IPS-18c (cell line): ENCODE measurements around the gene NEU4.
"Not testable (repeated sequence)": the region's sequence is repeated elsewhere in the genome, so short reads cannot be mapped to it uniquely, and the experiment has no call there.

ENCODE experiments used
- H3K4me3 ChIP-seq: 2 replicates; pipeline ENCODE4 v1.7.0; 2013; ENCODE audit warnings: low read depth, mild to moderate bottlenecking, low read length, moderate library complexity; ENCODE audit not compliant: insufficient read depth
- H3K9me3 ChIP-seq: one replicate; pipeline ENCODE4 v1.6.1; 2013; ENCODE audit warnings: mild to moderate bottlenecking, low read length, moderate library complexity; ENCODE audit not compliant: control insufficient read depth, insufficient read depth

The NEU4 gene, protein sequence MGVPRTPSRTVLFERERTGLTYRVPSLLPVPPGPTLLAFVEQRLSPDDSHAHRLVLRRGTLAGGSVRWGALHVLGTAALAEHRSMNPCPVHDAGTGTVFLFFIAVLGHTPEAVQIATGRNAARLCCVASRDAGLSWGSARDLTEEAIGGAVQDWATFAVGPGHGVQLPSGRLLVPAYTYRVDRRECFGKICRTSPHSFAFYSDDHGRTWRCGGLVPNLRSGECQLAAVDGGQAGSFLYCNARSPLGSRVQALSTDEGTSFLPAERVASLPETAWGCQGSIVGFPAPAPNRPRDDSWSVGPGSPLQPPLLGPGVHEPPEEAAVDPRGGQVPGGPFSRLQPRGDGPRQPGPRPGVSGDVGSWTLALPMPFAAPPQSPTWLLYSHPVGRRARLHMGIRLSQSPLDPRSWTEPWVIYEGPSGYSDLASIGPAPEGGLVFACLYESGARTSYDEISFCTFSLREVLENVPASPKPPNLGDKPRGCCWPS

DNA sequence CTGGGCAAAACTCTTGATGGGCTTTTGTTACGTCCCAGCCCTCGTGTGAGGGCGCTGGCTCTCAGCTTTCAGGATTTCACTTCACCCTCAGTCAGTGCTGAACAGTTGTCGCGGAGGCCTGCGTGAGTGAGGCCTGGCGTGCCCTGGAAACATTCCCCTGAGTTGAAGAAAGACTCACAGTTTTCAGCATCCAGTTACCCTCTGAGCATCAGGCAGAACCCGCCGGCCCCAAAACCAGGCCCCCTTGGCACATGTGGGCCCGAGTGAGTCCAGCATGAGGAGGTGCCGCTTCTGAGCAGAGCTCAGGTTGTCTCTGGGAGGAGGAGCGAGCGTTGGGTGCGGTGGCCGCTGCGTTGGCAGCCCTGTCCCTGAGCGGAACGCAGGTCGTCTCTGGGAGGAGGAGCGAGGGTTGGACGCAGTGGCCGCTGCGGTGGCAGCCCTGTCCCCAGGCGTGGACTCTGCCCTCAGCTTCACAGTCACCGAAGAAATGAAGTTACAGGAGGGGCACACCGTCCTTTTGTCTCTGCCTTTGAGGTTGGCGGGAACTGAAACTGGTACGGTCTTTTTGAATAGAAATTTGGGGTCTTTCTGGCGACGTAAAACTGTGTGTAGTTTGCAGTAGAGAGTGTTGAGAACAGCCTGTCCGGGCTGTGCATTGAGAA is at the start of gene NEU4:
Gene NEU4, plus strand, starts transcription at position 473 of the 662 bp plus-strand sequence. CDS start 5,292 bp downstream, outside the sequence.
- Histone ChIP-seq H3K4me3 (no peak within 1 kb of the TSS), H3K9me3 (no peaks in the 10 kb centered on the region)

DNA sequence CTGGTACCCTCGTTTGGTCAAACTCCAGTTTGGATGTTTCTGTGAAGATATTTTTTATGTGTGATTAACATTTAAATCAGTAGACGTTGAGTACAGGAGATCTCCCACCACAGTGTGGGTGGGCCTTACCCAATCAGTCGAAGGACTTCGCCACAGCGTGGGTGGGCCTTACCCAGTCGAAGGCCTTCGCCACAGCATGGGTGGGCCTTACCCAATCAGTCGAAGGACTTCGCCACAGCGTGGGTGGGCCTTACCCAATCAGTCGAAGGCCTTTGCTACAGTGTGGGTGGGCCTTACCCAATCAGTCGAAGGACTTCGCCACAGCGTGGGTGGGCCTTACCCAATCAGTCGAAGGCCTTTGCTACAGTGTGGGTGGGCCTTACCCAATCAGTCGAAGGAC is 49.1 kb upstream of the NEU4 start:
- not testable (repeated sequence) for H3K9me3 ChIP-seq, H3K4me3 ChIP-seq

DNA sequence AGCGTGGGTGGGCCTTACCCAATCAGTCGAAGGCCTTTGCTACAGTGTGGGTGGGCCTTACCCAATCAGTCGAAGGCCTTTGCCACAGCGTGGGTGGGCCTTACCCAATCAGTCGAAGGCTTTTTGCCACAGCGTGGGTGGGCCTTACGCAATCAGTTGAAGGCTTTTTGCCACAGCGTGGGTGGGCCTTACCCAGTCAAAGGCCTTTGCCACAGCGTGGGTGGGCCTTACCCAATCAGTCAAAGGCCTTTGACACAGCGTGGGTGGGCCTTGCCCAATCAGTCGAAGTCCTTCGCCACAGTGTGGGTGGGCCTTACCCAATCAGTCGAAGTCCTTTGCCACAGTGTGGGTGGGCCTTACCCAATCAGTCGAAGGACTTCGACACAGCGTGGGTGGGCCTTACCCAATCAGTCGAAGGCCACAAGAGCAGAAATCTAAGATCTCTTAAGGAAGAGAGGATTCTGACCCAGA is 48.7 kb upstream of the NEU4 start:
- H3K9me3 ChIP-seq, result peaks cover 2% of the 10 kb centered on the region
- H3K4me3 ChIP-seq, result no peak overlapping the region

DNA sequence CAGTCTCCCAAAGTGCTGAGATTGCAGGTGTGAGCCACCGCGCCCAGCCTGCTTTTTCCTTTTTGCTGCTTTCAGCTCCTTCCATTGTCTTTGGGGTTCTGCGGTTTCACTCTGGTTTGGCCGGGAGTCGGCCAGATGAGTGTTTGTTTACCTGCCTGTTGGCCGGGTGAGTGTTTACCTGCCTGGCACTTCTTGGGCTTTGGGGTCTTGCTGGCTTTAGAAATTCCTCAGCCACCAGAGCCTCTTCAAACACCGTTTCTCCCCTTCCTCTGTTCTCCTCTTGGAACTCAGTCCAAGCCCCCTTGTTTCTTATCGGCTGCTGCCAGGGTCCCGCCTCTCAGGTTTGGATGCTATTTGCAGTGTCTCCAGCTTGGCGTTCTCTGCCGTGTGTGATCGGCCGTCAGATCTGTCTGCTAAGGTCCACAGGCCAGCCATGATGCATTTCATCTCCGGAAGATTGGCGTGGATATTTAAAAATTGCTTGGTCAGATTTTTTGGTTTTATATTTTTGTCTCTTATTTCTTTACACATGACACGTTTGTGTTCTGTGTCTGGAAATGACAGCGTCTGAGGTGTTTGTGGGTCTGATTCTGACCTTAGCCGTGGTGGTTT is 46.6 kb upstream of the NEU4 start:
- H3K4me3 ChIP-seq, result no peak overlapping the region

GRCh38 chr2:241762933-241763369 is 46.0 kb upstream of the NEU4 start:
- Histone ChIP-seq H3K4me3 (no peak overlapping the region), H3K9me3 (peaks cover 2% of the 10 kb centered on the region)

More for the DNA sequence above, 46.6 kb upstream of the NEU4 start:
- H3K9me3 ChIP-seq, result peaks cover 2% of the 10 kb centered on the region

- peaks cover 2% of the 10 kb centered on the region for H3K9me3 ChIP-seq
These were observed 45.3 kb upstream of the NEU4 start for GRCh38 chr2:241763551-241764274.

DNA sequence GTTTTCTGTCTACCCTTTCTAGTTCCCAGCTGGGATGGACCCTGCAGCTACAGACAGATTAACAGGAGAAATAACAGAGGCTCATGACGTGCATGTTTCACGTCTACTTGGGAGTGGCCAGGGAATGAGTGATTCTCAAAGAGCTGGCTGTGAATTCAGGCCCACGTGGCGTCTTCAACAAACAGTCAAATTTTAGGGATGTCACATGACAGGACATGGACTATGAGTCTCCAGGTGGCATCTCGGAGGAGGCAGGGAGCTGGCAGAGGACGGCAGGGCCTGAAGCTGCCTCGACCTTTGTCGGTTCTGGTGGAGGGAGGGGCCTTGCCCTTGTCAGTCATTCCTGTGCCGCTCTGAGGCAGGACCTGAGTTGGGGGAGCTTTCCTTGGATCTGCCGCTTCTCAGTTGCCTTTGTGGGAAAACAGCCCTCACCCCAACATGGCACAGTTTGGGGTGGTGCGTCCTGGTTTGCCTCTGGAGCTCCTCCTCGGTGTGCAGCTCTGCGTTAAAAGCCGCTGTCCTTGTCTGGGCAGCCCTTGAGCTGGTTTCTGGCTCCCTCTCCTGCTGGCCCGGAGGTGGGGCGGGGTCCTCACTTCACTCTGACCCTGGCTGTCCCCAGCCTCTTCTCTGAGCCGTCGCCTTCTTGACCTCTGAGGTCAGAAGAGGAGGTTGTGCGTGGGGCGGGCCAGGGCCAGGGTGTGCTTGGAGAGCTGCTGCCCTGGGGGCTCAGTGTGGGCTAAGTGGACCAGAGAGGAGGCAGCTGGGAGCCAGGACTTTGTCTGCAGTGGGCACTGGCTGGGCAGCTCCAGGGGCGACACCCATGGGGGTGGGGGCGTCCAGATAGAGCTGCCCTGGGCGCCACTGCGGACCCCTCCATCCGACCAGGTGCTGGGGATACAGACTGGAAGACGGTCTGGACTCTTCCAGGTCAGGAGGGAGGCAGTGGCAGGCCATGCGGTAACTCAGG is 44.4 kb upstream of the NEU4 start:
- peaks cover 2% of the 10 kb centered on the region for H3K9me3 ChIP-seq
- no peak overlapping the region for H3K4me3 ChIP-seq

More at GRCh38 chr2:241763551-241764274, 45.3 kb upstream of the NEU4 start:
- H3K4me3 ChIP-seq, result no peak overlapping the region

DNA sequence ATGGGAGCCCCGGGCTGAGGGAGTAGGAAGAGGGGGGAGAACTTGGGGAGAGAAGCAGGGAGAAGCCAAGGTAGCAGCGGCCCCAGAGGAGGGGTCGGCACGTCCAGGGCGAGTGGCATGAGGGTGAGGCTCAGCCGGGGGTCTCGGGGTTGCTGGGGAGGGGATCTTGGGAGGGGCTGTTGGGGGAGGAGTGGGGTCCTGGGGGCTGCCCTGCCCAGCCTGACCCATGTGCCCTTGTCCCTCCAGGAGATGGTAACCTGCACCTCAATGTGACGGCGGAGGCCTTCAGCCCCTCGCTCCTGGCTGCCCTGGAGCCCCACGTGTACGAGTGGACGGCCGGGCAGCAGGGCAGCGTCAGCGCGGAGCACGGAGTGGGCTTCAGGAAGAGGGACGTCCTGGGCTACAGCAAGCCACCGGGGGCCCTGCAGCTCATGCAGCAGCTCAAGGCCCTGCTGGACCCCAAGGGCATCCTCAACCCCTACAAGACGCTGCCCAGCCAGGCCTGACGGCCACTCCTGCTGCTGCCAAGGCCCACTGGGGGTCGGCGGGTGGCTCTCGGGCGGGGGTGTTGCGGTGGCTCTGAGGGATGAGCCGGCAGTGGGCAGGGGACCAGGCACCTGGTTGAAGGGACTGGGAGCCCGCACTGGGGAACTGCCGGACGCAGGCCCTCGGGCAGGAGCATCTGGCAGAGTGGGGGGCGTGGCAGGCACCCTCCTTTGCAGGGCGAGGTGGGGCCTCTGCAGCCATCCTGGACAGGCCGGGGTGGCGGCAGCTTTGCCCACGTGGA is 41.3 kb upstream of the NEU4 start:
- H3K9me3 ChIP-seq, result peaks cover 2% of the 10 kb centered on the region
- H3K4me3 ChIP-seq, result no peak overlapping the region

DNA sequence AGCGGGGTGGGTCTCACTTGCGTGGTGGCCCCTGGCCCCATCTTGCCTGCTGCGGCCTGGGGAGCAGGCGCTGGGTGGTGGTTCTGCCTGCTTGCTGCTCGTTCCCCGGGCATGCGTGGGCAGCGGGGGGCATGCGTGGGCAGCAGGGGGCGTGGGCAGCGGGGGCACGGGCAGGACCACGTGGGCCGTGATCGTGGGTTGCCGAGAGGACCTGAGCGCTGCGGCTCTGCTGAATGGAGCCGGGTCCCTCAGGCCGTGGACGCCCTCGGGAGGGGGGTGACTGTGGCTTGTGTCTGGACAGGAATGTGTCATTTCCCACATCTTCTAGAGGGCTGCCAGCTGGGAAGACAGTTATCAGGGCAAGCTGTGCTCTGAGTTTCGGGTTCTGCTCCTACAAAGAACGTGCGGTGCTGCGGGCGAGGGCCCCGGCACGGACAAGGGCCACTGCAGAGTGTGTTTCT is 40.7 kb upstream of the NEU4 start:
- peaks cover 2% of the 10 kb centered on the region for H3K9me3 ChIP-seq
- H3K4me3 ChIP-seq, result no peak overlapping the region

DNA sequence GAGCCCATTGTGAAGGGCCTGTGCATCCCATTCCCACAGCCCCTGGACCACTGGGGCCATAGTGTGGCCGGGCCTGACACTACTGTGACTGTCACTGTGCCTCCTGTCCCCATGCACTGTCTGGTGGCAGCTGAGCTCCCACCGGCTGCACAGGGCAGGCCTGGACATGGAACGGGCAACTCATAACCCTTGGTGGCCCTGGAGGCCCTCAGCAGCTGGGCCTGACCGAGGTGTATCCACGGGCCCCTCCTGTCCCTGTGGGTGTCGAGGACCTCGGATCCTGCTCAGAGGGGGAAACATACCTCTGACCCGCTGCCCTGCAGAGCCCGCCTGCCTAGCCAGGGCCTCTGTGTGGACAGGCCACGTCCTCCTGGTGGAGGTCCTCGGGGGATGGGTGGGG is 40.1 kb upstream of the NEU4 start:
- H3K4me3 ChIP-seq, result no peak overlapping the region
- peaks cover 2% of the 10 kb centered on the region for H3K9me3 ChIP-seq

- Histone ChIP-seq H3K4me3 (no peak overlapping the region), H3K9me3 (peaks cover 2% of the 10 kb centered on the region)
These were observed 39.2 kb upstream of the NEU4 start for GRCh38 chr2:241769819-241770184.

GRCh38 chr2:241770185-241770935 is 38.6 kb upstream of the NEU4 start:
- H3K4me3 ChIP-seq, result no peak overlapping the region
- H3K9me3 ChIP-seq, result no peaks in the 10 kb centered on the region

- Histone ChIP-seq H3K4me3 (no peak overlapping the region), H3K9me3 (no peaks in the 10 kb centered on the region)
These were observed 38.1 kb upstream of the NEU4 start for GRCh38 chr2:241770936-241771285.

DNA sequence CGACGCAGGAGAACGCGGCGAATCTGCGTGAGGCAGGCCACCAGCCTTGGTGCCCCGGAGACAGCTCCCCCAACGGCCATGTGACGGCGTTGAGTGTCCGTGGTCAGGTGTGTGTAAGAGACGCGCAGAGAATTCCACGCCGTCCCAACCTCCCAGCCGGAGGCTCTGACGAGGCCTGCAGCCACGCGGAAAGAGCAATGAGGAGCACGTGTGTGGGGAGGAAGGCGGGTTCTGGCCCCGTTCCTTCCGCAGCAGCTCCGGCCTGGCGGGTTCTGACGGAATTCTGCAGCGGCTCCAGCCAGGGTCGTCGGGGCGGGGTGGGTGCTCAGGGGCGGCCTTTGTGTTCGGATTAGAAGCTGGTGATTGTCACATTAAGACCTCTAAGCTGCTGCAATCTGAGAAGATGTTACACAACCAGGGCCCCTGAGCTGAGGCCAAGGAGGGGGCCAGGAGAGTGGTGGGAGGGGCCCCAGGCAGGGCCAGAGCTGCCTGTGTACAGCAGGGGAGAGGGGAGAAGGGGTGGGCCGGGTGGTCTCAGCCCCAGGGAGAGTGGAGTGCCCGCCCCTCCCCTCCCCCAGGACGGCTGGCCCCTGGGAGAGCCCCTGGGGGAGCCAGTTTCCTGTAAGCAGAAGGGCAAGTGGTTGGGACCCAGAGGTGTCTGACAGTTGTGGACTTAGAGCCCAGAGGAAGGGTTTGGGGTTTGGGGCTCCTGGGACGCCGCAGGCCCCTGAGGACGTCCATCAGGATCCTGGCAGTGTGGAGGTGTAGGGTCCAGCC is 37.5 kb upstream of the NEU4 start:
- Histone ChIP-seq H3K9me3 (no peaks in the 10 kb centered on the region), H3K4me3 (no peak overlapping the region)
